CD8-positive, alpha-beta memory T cell (primary cell): ENCODE data around the gene NALCN. TPM values are rescaled to one million over a fixed set of nuclear protein-coding genes. Genes with fewer than 3 reads are reported as not detected.

Experiments used
- CTCF ChIA-PET: fragments of 350-600 bp; sonication (Branson Sonifier 250); formaldehyde crosslinking; loops from one replicate; lab custom pipeline; 2021; ENCODE audit warnings: antibody characterized with exemption; lab: Charles Lee
- POLR2A ChIA-PET: fragments of 350-600 bp; sonication (Branson Sonifier 250); formaldehyde crosslinking; loops from one replicate; lab custom pipeline; 2021; ENCODE audit warnings: antibody characterized with exemption; lab: Charles Lee
- DNase-seq, 5 donors: peaks; one replicate each; pipeline versions ENCODE4 v3.0.0 to v3.0.0-alpha.2; 2020 to 2022; ENCODE audit warnings: mixed read lengths in 1 of 5
- H3K27ac ChIP-seq: one replicate; pipeline ENCODE4 v1.7.0; 2013; ENCODE audit warnings: low read depth, mild to moderate bottlenecking, low read length, moderate library complexity
- H3K27me3 ChIP-seq: 2 replicates; pipeline ENCODE4 v1.7.0; 2013; ENCODE audit warnings: low read length, mild to moderate bottlenecking; ENCODE audit not compliant: insufficient read depth, poor library complexity, severe bottlenecking
- H3K36me3 ChIP-seq: 2 replicates; pipeline ENCODE4 v1.7.0; 2013; ENCODE audit warnings: mild to moderate bottlenecking, low read length, moderate library complexity; ENCODE audit not compliant: insufficient read depth
- H3K4me1 ChIP-seq: 2 replicates; pipeline ENCODE4 v1.7.0; 2013; ENCODE audit warnings: mild to moderate bottlenecking, low read length, moderate library complexity; ENCODE audit not compliant: insufficient read depth
- H3K4me3 ChIP-seq: 2 replicates; pipeline ENCODE4 v1.7.0; 2013; ENCODE audit warnings: mild to moderate bottlenecking, low read length
- H3K9me3 ChIP-seq: 2 replicates; pipeline ENCODE4 v1.7.0; 2013; ENCODE audit warnings: mild to moderate bottlenecking, low read length
- H3K27ac Mint-ChIP-seq, 8 donors: one replicate each; pipeline ENCODE4 v1.8.0; 2020 to 2021; ENCODE audit warnings: mixed read lengths in 8 of 8, mild to moderate bottlenecking in 6 of 8, inconsistent platforms in 3 of 8, moderate library complexity in 3 of 8
- H3K27me3 Mint-ChIP-seq, 2 donors: one replicate each; pipeline ENCODE4 v1.8.0; 2020 to 2021; ENCODE audit warnings: mixed read lengths in 2 of 2, mild to moderate bottlenecking in 1 of 2, moderate library complexity in 1 of 2
- H3K36me3 Mint-ChIP-seq, 3 donors: one replicate each; pipeline ENCODE4 v1.8.0; 2020 to 2021; ENCODE audit warnings: mixed read lengths in 3 of 3, inconsistent platforms in 1 of 3, mild to moderate bottlenecking in 1 of 3
- H3K4me1 Mint-ChIP-seq, 3 donors: one replicate each; pipeline ENCODE4 v1.8.0; 2020 to 2021; ENCODE audit warnings: mixed read lengths in 3 of 3, inconsistent platforms in 1 of 3, mild to moderate bottlenecking in 1 of 3
- H3K4me3 Mint-ChIP-seq, 7 donors: one replicate each; pipeline ENCODE4 v1.8.0; 2020 to 2021; ENCODE audit warnings: mixed read lengths in 7 of 7, mild to moderate bottlenecking in 6 of 7, moderate library complexity in 4 of 7, inconsistent platforms in 2 of 7
- H3K9me3 Mint-ChIP-seq, 5 donors: one replicate each; pipeline ENCODE4 v1.8.0; 2020 to 2022; ENCODE audit warnings: mixed read lengths in 5 of 5, mild to moderate bottlenecking in 3 of 5, moderate library complexity in 2 of 5, inconsistent platforms in 1 of 5
- polyA plus RNA-seq: library from polyadenylated mRNA; unstranded; fragments of 300-500 nt; fragmentation: Illumina TruSeq; gene quantifications from one replicate; pipeline ENCODE4 v1.2.3, GENCODE V29; 2021
- total RNA-seq, 2 experiments: library from RNA; stranded (reverse); gene quantifications; one replicate each; pipeline ENCODE4 v1.2.3, GENCODE V29; 2021

NALCN gene
- total and polyA plus RNA-seq, 3 experiments from 2014 or later, result not detected

DNA sequence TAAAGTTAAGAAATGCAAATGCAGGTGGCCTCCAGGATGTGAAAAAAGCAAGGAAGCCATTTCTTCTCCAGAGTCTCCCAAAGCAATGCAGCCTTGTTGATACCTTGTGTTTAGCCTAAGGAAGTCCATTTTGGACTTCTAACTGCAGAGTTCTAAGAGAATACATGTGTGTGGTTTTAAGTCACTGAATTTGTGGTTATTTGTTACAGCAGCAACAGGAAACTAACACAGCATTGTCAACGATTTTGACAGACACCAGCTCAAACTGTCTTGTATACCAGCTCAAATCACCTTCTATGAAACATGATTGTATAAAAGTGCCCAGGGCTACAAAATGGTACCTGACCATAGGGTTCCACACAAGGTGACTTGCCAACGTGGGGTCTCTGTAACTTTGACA is 151.4 kb downstream of the NALCN start:
- CTCF ChIA-PET, result no interaction called here
- Mint-ChIP-seq H3K27me3 (peaks cover 2 to 6% of the 10 kb centered on the region in 2 donors), H3K4me1 (no peaks in the 10 kb centered on the region), H3K4me3 (no peak overlapping the region), H3K9me3 (no peaks in the 10 kb centered on the region), H3K36me3 (no peaks in the 10 kb centered on the region), H3K27ac (peak overlapping the region in 1 of 8 donors; percentile 40)
- H3K4me1 ChIP-seq, result no peaks in the 10 kb centered on the region
- POLR2A ChIA-PET, result no interaction called here
- no peak overlapping the region for H3K27ac ChIP-seq
- no peaks in the 10 kb centered on the region for H3K9me3 ChIP-seq
- no peaks in the 10 kb centered on the region for H3K36me3 ChIP-seq
- DNase-seq, result no peak
- no peak overlapping the region for H3K4me3 ChIP-seq
- H3K27me3 ChIP-seq, result no peaks in the 10 kb centered on the region

DNA sequence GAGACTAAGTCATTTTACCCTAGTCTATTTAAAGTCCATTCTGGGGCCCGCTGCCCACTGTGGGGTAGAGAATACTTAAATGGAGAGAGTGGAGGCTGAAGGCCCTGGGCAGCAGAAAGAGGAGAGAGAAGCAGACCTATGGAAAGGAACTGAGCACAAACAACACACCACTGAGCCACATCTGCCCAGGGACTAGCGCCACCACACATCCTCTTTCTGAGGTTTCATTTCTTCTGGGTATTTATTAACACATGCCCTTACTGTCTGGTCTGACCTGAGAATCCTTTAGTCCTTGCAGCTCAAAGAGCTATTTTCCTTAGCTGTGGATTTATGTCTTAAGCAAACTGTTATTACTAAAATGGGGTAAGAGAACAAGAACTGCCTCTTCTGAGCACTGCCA is 154.0 kb downstream of the NALCN start:
- Histone ChIP-seq H3K4me3 (no peak overlapping the region), H3K27me3 (no peaks in the 10 kb centered on the region), H3K27ac (no peak overlapping the region), H3K9me3 (no peaks in the 10 kb centered on the region), H3K36me3 (no peaks in the 10 kb centered on the region), H3K4me1 (no peaks in the 10 kb centered on the region)
- Mint-ChIP-seq H3K27me3 (peaks cover 2 to 6% of the 10 kb centered on the region in 2 donors), H3K4me3 (no peak overlapping the region), H3K36me3 (no peaks in the 10 kb centered on the region), H3K4me1 (no peaks in the 10 kb centered on the region), H3K9me3 (no peaks in the 10 kb centered on the region), H3K27ac (no peak overlapping the region)
- ChIA-PET POLR2A (no interaction called here), CTCF (no interaction called here)
- DNase-seq, result no peak

DNA sequence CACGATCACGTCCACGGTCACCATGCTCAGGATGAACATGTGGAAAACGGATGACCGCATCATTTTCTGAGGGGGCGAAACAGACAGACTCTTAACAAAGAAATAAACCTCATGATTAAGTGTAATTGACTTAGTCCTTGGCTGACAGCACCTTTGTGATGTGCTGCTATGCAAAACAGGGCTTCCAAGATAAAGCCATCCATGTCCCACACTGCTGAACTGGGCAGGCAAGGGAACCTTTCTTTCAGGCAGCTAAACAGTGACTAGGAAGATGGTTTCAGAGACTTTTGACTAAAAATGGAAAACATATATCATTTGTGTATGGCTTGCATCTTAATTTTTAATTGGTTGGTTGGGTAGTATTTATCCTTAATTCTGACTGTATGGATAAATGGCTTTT is 157.8 kb downstream of the NALCN start:
- CTCF ChIA-PET, result no interaction called here
- no peak for DNase-seq
- H3K9me3 ChIP-seq, result no peaks in the 10 kb centered on the region
- no peak overlapping the region for H3K27ac ChIP-seq
- H3K36me3 ChIP-seq, result no peaks in the 10 kb centered on the region
- Mint-ChIP-seq H3K27ac (no peak overlapping the region), H3K27me3 (peaks cover 2 to 6% of the 10 kb centered on the region in 2 donors), H3K4me1 (no peaks in the 10 kb centered on the region), H3K4me3 (no peak overlapping the region), H3K36me3 (no peaks in the 10 kb centered on the region), H3K9me3 (peaks cover 0 to 6% (median 2%) of the 10 kb centered on the region in 5 donors)
- POLR2A ChIA-PET, result no interaction called here
- H3K4me1 ChIP-seq, result no peaks in the 10 kb centered on the region
- no peak overlapping the region for H3K4me3 ChIP-seq
- no peaks in the 10 kb centered on the region for H3K27me3 ChIP-seq

DNA sequence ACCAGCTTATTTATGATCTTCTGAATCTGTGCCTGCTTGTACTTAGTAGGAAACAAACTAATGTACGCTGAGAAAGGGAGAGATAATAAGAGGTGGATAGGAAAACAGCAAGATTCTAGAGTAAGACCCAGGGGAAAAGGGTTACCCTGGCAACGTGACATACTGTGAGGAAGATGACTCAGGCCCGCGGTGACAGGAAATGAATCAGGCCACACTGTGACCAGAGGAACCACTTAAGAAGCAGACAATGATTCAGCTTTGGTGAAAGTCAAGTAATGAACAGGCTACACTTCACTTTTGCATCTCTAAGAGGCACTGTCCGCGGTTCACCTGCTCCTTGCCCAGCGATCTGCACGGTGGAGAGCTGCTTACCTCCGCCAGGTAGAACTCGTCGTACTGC is 158.2 kb downstream of the NALCN start:
- H3K27ac Mint-ChIP-seq, result no peak overlapping the region
- Histone ChIP-seq H3K4me3 (no peak overlapping the region), H3K9me3 (no peaks in the 10 kb centered on the region), H3K27ac (no peak overlapping the region), H3K4me1 (no peaks in the 10 kb centered on the region), H3K36me3 (no peaks in the 10 kb centered on the region), H3K27me3 (no peaks in the 10 kb centered on the region)
- H3K4me3 Mint-ChIP-seq, result no peak overlapping the region
- peaks cover 0 to 6% (median 2%) of the 10 kb centered on the region in 5 donors for H3K9me3 Mint-ChIP-seq
- ChIA-PET POLR2A (no interaction called here), CTCF (no interaction called here)
- H3K4me1 Mint-ChIP-seq, result no peaks in the 10 kb centered on the region
- H3K27me3 Mint-ChIP-seq, result peaks cover 2 to 6% of the 10 kb centered on the region in 2 donors
- no peaks in the 10 kb centered on the region for H3K36me3 Mint-ChIP-seq
- no peak for DNase-seq

DNA sequence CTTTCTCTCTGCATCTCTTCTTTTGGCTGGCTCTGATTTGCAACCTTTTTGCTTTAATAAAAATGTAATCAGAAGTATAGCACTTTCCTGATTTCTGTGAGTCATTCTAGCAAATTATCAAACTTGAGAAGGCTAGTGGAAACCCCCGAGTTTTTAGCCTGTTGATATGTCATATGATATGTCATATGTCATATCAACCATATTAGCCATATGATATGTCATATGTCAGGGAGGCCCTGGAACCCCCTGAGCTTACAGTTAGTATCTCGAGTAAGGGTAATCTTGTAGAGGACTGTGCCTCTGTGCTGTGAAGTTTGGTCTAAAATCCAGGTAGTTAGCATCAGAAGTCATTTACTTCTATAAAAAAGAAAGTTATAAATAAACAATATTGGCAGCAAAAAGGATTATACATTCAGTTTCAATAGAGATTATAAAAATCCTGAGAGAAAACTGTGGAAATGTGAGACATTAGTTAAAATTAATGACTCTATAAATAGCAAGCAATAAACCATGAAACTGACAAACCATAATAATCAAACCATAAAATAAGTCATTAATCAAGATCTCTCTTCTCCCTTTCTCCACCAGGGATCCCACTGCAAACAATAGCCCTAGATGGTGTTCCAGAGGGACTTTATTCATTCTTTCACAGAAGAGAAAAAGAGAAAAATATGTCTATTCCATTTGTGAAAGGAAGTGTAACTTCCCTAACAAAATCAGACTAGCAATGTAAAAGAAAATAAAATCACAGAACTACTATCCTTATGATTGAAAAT is 167.4 kb downstream of the NALCN start:
- H3K27ac Mint-ChIP-seq, result no peak overlapping the region
- CTCF ChIA-PET, result no interaction called here
- Histone ChIP-seq H3K27ac (no peak overlapping the region), H3K36me3 (no peaks in the 10 kb centered on the region), H3K27me3 (no peaks in the 10 kb centered on the region), H3K9me3 (no peaks in the 10 kb centered on the region), H3K4me3 (no peak overlapping the region), H3K4me1 (no peaks in the 10 kb centered on the region)
- POLR2A ChIA-PET, result no interaction called here
- peaks cover 0 to 12% (median 9%) of the 10 kb centered on the region in 3 donors for H3K4me1 Mint-ChIP-seq
- peaks cover 2 to 4% of the 10 kb centered on the region in 2 donors for H3K27me3 Mint-ChIP-seq
- no peak for DNase-seq
- H3K9me3 Mint-ChIP-seq, result peaks cover 3 to 9% (median 5%) of the 10 kb centered on the region in 5 donors
- no peak overlapping the region for H3K4me3 Mint-ChIP-seq
- no peaks in the 10 kb centered on the region for H3K36me3 Mint-ChIP-seq

DNA sequence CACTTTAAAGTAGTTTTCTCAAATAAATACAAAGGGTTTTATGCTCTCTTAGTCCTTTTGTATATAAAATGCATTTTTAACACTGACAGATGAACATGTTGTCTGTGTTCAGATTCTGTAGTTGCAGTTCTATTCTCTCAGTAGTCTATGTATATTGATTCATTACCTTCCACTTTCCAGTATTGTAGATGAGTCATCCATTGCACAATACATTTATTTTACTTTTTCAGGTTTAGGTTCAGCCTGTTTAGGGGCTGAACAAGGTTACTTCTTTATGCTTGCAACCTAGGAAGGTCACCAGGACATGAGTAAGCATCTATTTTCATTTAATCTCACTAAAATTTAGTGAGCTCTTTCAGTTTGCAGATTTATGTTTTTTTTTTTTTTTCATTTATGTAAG is 173.6 kb downstream of the NALCN start:
- H3K9me3 ChIP-seq, result no peaks in the 10 kb centered on the region
- no peaks in the 10 kb centered on the region for H3K4me1 ChIP-seq
- Mint-ChIP-seq H3K4me3 (no peak overlapping the region), H3K27me3 (peaks cover 0 to under 1% of the 10 kb centered on the region in 2 donors), H3K27ac (no peak overlapping the region), H3K4me1 (peaks cover 0 to 12% (median 9%) of the 10 kb centered on the region in 3 donors), H3K9me3 (no peaks in the 10 kb centered on the region), H3K36me3 (no peaks in the 10 kb centered on the region)
- no peak overlapping the region for H3K4me3 ChIP-seq
- ChIA-PET POLR2A (no interaction called here), CTCF (no interaction called here)
- H3K27me3 ChIP-seq, result no peaks in the 10 kb centered on the region
- no peak overlapping the region for H3K27ac ChIP-seq
- no peak for DNase-seq
- no peaks in the 10 kb centered on the region for H3K36me3 ChIP-seq

DNA sequence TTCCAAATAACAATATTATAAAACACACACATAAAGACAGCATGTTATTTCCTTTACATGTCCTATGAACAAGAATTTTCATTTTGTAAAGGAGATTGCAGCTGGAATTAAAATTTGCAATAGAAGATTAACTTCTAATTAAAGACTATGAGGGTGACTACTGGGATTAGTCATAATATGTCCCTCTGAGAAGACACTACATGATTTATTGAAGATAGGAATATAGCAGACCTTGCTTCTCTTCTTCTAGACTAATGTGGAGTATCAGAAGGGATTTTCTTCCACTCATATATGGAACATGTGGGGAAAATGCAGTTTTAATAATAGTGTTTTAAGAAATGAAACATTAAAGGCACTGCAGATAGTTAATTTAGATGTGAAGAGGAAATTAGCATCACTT is 177.8 kb downstream of the NALCN start:
- Mint-ChIP-seq H3K9me3 (no peaks in the 10 kb centered on the region), H3K4me3 (no peak overlapping the region), H3K27ac (no peak overlapping the region), H3K36me3 (no peaks in the 10 kb centered on the region), H3K4me1 (no peaks in the 10 kb centered on the region), H3K27me3 (no peaks in the 10 kb centered on the region)
- POLR2A ChIA-PET, result no interaction called here
- no peak for DNase-seq
- CTCF ChIA-PET, result no interaction called here
- H3K27ac ChIP-seq, result no peak overlapping the region
- no peaks in the 10 kb centered on the region for H3K4me1 ChIP-seq
- H3K36me3 ChIP-seq, result no peaks in the 10 kb centered on the region
- no peaks in the 10 kb centered on the region for H3K27me3 ChIP-seq
- no peaks in the 10 kb centered on the region for H3K9me3 ChIP-seq
- H3K4me3 ChIP-seq, result no peak overlapping the region

DNA sequence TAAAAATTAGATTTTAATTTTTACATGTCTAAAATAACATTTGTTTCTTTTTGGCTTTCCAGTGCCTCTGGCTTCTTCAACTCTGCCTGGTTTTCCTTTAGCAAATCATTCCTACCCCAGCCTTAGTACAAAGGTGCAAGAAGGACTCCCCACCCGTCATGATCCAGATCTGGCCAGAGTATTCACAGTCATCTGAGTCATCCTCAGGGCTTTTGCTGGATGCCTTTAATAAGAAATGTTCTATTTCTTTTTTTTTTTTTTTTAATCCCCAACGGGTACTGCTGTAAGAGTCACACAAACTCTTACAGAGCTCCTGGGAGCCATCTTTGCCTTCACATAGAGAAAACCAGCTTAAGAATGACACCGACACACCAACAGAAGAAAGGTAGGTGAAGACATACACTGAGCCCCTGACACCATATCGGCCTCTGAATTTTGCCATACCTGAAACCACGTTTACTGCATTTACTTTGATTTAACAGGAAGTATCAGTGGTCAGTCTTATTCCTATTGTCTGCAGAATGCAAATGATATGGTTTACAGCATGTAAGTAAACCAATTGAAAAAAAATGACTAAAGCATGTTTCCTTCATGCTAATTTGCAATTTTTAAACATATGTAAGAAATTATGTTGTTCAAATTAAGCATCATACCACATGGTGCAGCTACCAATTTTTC is 184.4 kb downstream of the NALCN start:
- H3K36me3 Mint-ChIP-seq, result no peaks in the 10 kb centered on the region
- Histone ChIP-seq H3K4me3 (no peak overlapping the region), H3K4me1 (no peaks in the 10 kb centered on the region), H3K9me3 (no peaks in the 10 kb centered on the region), H3K36me3 (no peaks in the 10 kb centered on the region), H3K27me3 (no peaks in the 10 kb centered on the region), H3K27ac (no peak overlapping the region)
- ChIA-PET CTCF (no interaction called here), POLR2A (no interaction called here)
- DNase-seq, result no peak
- H3K27ac Mint-ChIP-seq, result no peak overlapping the region
- no peak overlapping the region for H3K4me3 Mint-ChIP-seq
- no peaks in the 10 kb centered on the region for H3K4me1 Mint-ChIP-seq
- H3K9me3 Mint-ChIP-seq, result no peaks in the 10 kb centered on the region
- H3K27me3 Mint-ChIP-seq, result no peaks in the 10 kb centered on the region
